ENCODE measurements around the gene TDRD5. TPM values are rescaled to one million over a fixed set of nuclear protein-coding genes. Genes with fewer than 3 reads are reported as not detected.

TDRD5 gene
- total and polyA plus RNA-seq, 8 donors = 0.20 to 2.0 (median 0.44) TPM; not detected in 4

DNA sequence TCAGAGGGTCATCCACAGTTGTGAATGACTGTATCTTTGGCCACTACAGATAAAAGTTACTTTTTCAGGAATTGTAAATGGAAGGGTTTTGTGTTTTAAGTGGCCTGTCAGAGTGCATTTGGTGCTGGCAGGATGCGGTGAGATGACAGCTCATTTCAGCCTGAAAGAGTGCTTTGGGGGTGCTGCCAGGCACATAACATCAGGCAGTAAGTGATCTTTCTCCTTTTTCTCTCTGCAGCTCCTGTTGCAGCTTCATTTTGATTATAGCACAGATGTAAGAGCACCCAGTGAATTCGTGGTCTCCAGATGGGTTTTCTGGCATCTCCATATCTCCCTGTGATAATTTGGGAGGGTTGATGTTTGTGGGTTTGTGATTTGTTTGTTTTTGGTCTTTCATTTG is 136.6 kb downstream of the TDRD5 start:
- H3K27me3 ChIP-seq = peaks cover 0 to 15% (median 0%) of the 10 kb centered on the region in 3 donors
- H3K36me3 ChIP-seq = no peaks in the 10 kb centered on the region
- H3K4me3 ChIP-seq = no peak overlapping the region
- intact Hi-C loops (cut with DNase I; ENCODE audit: low total_unique reads) = no loop called here
- H3K4me1 ChIP-seq = no peaks in the 10 kb centered on the region
- TF ChIP-seq POLR2AphosphoS5 (IDR thresholded peaks at IDR 0.05) (no peak), POLR2A (IDR thresholded peaks at IDR 0.05) (no peak), EP300 (IDR thresholded peaks at IDR 0.05) (no peak)
- TF ChIP-seq, protein P1, sequence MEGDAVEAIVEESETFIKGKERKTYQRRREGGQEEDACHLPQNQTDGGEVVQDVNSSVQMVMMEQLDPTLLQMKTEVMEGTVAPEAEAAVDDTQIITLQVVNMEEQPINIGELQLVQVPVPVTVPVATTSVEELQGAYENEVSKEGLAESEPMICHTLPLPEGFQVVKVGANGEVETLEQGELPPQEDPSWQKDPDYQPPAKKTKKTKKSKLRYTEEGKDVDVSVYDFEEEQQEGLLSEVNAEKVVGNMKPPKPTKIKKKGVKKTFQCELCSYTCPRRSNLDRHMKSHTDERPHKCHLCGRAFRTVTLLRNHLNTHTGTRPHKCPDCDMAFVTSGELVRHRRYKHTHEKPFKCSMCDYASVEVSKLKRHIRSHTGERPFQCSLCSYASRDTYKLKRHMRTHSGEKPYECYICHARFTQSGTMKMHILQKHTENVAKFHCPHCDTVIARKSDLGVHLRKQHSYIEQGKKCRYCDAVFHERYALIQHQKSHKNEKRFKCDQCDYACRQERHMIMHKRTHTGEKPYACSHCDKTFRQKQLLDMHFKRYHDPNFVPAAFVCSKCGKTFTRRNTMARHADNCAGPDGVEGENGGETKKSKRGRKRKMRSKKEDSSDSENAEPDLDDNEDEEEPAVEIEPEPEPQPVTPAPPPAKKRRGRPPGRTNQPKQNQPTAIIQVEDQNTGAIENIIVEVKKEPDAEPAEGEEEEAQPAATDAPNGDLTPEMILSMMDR (IDR thresholded peaks at IDR 0.05) = no peak
- H3K27ac ChIP-seq = no peak overlapping the region
- DNase-seq = no peak
- H3K9me3 ChIP-seq = no peaks in the 10 kb centered on the region
- 28 to 39% (median 32%) methylated on average over 2 of the region's 2 CpGs for WGBS, 5 donors

- Histone ChIP-seq H3K27me3 (peaks cover 0 to 15% (median 0%) of the 10 kb centered on the region in 3 donors), H3K27ac (no peak overlapping the region), H3K4me1 (no peaks in the 10 kb centered on the region), H3K36me3 (no peaks in the 10 kb centered on the region), H3K9me3 (no peaks in the 10 kb centered on the region), H3K4me3 (no peak overlapping the region)
- no peak for DNase-seq
- TF ChIP-seq EP300 (IDR thresholded peaks at IDR 0.05) (no peak), POLR2AphosphoS5 (IDR thresholded peaks at IDR 0.05) (no peak), POLR2A (IDR thresholded peaks at IDR 0.05) (no peak)
- TF ChIP-seq, protein P1 (IDR thresholded peaks at IDR 0.05) = no peak
- WGBS, 5 donors = 77 to 88% (median 82%) methylated on average over 4 of the region's 4 CpGs
- intact Hi-C loops (cut with DNase I; ENCODE audit: low total_unique reads) = no loop called here
Measured at GRCh38 chr1:179729881-179730280, 138.2 kb downstream of the TDRD5 start.

GRCh38 chr1:179731643-179732042 is 140.0 kb downstream of the TDRD5 start:
- WGBS, 5 donors = 67 to 78% (median 76%) methylated on average over 4 of the region's 4 CpGs

More at GRCh38 chr1:179731643-179732042, 140.0 kb downstream of the TDRD5 start:
- intact Hi-C loops (cut with DNase I; ENCODE audit: low total_unique reads) = no loop called here
- no peak for DNase-seq
- Histone ChIP-seq H3K4me1 (no peaks in the 10 kb centered on the region), H3K27ac (no peak overlapping the region), H3K36me3 (no peaks in the 10 kb centered on the region), H3K27me3 (peaks cover 0 to 15% (median 0%) of the 10 kb centered on the region in 3 donors), H3K4me3 (no peak overlapping the region), H3K9me3 (no peaks in the 10 kb centered on the region)
- TF ChIP-seq EP300 (IDR thresholded peaks at IDR 0.05) = no peak
- no peak for TF ChIP-seq POLR2AphosphoS5 (IDR thresholded peaks at IDR 0.05)
- no peak for TF ChIP-seq POLR2A (IDR thresholded peaks at IDR 0.05)
- TF ChIP-seq, protein P1 (IDR thresholded peaks at IDR 0.05) = no peak

Small RNA genes lying within 50 kb of the gene (small RNA-seq; reads per million reads assigned to genes)
- gene RNU5F-2P = 0 reads per million in 4 donors

Other genes starting within 250 kb of the TDRD5 start
- 10 to 100 TPM in 1 of 5 donors, 1 to 10 TPM in 2, not detected in 2; 1.2 to 18.4 (median 3.2) TPM for gene AXDND1, start 225.9 kb upstream of the TDRD5 start, total RNA-seq
- gene AXDND1, start 225.9 kb upstream of the TDRD5 start, polyA plus RNA-seq = 1 to 10 TPM in 2 of 3 donors, under 1 TPM in 1; 0.55 to 8.1 (median 2.1) TPM
- under 1 TPM in 1 of 5 donors, not detected in 4; 0.55 TPM for gene NPHS2, start 15.9 kb upstream of the TDRD5 start, total RNA-seq
- not detected for gene NPHS2, start 15.9 kb upstream of the TDRD5 start, polyA plus RNA-seq
- gene FAM163A, start 151.5 kb downstream of the TDRD5 start, total RNA-seq = under 1 TPM in 1 of 5 donors, not detected in 4; 0.18 TPM
- under 1 TPM; 0.15 to 0.61 (median 0.31) TPM for gene FAM163A, start 151.5 kb downstream of the TDRD5 start, polyA plus RNA-seq